OCI-LY7 (cell line): ENCODE measurements around the gene DHPS. TPM values are rescaled to one million over a fixed set of nuclear protein-coding genes. Genes with fewer than 3 reads are reported as not detected.
"Not testable (repeated sequence)": the region's sequence is repeated elsewhere in the genome, so short reads cannot be mapped to it uniquely, and the experiment has no call there.

Experiments used
- BruUV-seq: library from RNA; stranded (reverse); fragments of 400-500 nt; replicated peaks from 2 replicates; lab custom pipeline; 2021; lab: Mats Ljungman, UMichigan
- CTCF ChIA-PET: fragments of 300-600 bp; sonication (Branson Sonifier 250); formaldehyde crosslinking; loops from one replicate; lab custom pipeline; 2022; ENCODE audit warnings: antibody characterized with exemption; ENCODE audit not compliant: unreplicated experiment; lab: Charles Lee
- POLR2A ChIA-PET: fragments of 300-600 bp; sonication (Branson Sonifier 250); formaldehyde crosslinking; loops from one replicate; lab custom pipeline; 2022; ENCODE audit warnings: antibody characterized with exemption; lab: Charles Lee
- DNase-seq: peaks from one replicate; pipeline ENCODE4 v3.0.0-alpha.2; 2015; ENCODE audit warnings: low spot score
- H2AFZ ChIP-seq: fragments of 200-600 bp; sonication (generic), shearing (Covaris generic); 2 replicates; pipeline ENCODE4 v1.6.1; 2014; ENCODE audit warnings: mild to moderate bottlenecking, antibody characterized with exemption, low read length, moderate library complexity
- H3K27ac ChIP-seq: fragments of 200-600 bp; sonication (generic); 2 replicates; pipeline ENCODE4 v1.5.1; 2014; ENCODE audit warnings: mixed run types, low read depth, mild to moderate bottlenecking, moderate library complexity, low read length, inconsistent platforms; ENCODE audit not compliant: poor library complexity, severe bottlenecking
- H3K36me3 ChIP-seq: fragments of 200-600 bp; sonication (generic); 2 replicates; pipeline ENCODE4 v1.6.1; 2014; ENCODE audit warnings: mild to moderate bottlenecking, antibody characterized with exemption, low read length, moderate library complexity, mixed read lengths; ENCODE audit not compliant: insufficient read depth
- H3K4me1 ChIP-seq: fragments of 200-600 bp; sonication (generic); 2 replicates; pipeline ENCODE4 v1.5.1; 2014; ENCODE audit warnings: mild to moderate bottlenecking, low read length; ENCODE audit not compliant: insufficient read depth, poor library complexity, severe bottlenecking
- H3K4me2 ChIP-seq: fragments of 200-600 bp; sonication (generic); 2 replicates; pipeline ENCODE4 v1.6.1; 2014; ENCODE audit warnings: mild to moderate bottlenecking, low read length
- H3K4me3 ChIP-seq: fragments of 200-600 bp; sonication (generic); 2 replicates; pipeline ENCODE4 v1.5.1; 2014; ENCODE audit warnings: mild to moderate bottlenecking, low read depth, low read length; ENCODE audit not compliant: poor library complexity, severe bottlenecking
- H3K79me2 ChIP-seq: fragments of 200-600 bp; sonication (generic); 2 replicates; pipeline ENCODE4 v1.6.1; 2016; ENCODE audit warnings: low read depth, mild to moderate bottlenecking, low read length, moderate library complexity, mixed read lengths; ENCODE audit not compliant: insufficient read depth
- H3K9me2 ChIP-seq: fragments of 200-600 bp; sonication (generic); 2 replicates; pipeline ENCODE4 v1.6.1; 2016; ENCODE audit warnings: mild to moderate bottlenecking, low read length, mixed read lengths; ENCODE audit not compliant: insufficient read depth
- H3K9me3 ChIP-seq: fragments of 200-600 bp; sonication (generic); 2 replicates; pipeline ENCODE4 v1.6.1; 2014; ENCODE audit warnings: mild to moderate bottlenecking, mixed run types, low read length, mixed read lengths
- H4K20me1 ChIP-seq: fragments of 200-600 bp; sonication (generic); 2 replicates; pipeline ENCODE4 v1.6.1; 2014; ENCODE audit warnings: mild to moderate bottlenecking, antibody characterized with exemption, low read length, moderate library complexity, mixed read lengths; ENCODE audit not compliant: insufficient read depth
- EZH2phosphoT487 ChIP-seq: fragments of 200-600 bp; sonication (generic); IDR thresholded peaks from 2 replicates; pipeline ENCODE4 v1.6.1; 2018; ENCODE audit warnings: low read depth, borderline replicate concordance, mild to moderate bottlenecking, mixed run types, antibody characterized with exemption, low read length, moderate library complexity, mixed read lengths
- intact Hi-C: fragments of 100-400 bp; cut with micrococcal nuclease; formaldehyde crosslinking; loops from one replicate; pipeline ENCODE4 v1.10.0; 2022; ENCODE audit not compliant: unreplicated experiment
- total RNA-seq, 2 experiments: library from RNA; depleted of rRNA in 1 of 2; stranded (reverse); fragments of >200 nt in 1 of 2; shearing (Covaris generic) in 1 of 2; gene quantifications; 2 replicates each; pipeline ENCODE4 v1.2.3, GENCODE V29; 2014 to 2022
- TF ChIP-seq, protein P1 (sequence below): fragments of 200-600 bp; sonication (generic); conservative IDR thresholded peaks from 2 replicates; pipeline ENCODE4 v1.5.1; 2014; ENCODE audit warnings: mild to moderate bottlenecking, antibody characterized with exemption, low read length, moderate library complexity, mixed read lengths

The DHPS gene
- total RNA-seq, 2 experiments from 2014 or later, result 101 to 102 TPM

DNA sequence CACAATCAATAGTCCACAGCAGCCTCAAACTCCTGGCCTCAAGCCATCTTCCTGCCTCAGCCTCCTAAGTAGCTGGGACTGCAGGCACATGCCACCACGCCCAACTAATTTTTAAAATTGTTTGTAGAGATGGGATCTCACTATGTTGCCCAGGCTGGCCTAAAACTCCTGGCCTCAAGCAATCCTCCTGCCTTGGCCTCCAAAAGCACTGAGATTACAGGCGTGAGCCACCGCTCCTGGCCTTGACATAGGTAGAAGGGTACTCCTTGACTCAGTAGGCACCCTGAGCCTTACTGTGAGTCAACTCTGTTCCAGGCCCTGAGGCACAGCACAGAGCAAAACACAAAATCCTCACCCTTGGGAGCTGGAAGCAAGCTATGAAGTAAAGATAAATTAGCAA is 34.2 kb upstream of the DHPS start:
- TF ChIP-seq, protein P1, sequence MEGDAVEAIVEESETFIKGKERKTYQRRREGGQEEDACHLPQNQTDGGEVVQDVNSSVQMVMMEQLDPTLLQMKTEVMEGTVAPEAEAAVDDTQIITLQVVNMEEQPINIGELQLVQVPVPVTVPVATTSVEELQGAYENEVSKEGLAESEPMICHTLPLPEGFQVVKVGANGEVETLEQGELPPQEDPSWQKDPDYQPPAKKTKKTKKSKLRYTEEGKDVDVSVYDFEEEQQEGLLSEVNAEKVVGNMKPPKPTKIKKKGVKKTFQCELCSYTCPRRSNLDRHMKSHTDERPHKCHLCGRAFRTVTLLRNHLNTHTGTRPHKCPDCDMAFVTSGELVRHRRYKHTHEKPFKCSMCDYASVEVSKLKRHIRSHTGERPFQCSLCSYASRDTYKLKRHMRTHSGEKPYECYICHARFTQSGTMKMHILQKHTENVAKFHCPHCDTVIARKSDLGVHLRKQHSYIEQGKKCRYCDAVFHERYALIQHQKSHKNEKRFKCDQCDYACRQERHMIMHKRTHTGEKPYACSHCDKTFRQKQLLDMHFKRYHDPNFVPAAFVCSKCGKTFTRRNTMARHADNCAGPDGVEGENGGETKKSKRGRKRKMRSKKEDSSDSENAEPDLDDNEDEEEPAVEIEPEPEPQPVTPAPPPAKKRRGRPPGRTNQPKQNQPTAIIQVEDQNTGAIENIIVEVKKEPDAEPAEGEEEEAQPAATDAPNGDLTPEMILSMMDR, result no peak
- TF ChIP-seq EZH2phosphoT487, result no peak
- DNase-seq, result no peak
- H3K9me2 ChIP-seq, result no peaks in the 10 kb centered on the region
- peaks cover 7% of the 10 kb centered on the region; the same call in 1 of the 2 replicates for H4K20me1 ChIP-seq
- H2AFZ ChIP-seq, result no peak overlapping the region
- no peak overlapping the region for H3K4me2 ChIP-seq
- POLR2A ChIA-PET, result interaction anchor here (0.6 kb wide), 1 partner anchor 118 kb away, joined by 3 read pairs; the partner anchor contains the start of gene RTBDN
- H3K79me2 ChIP-seq, result peaks cover 44% of the 10 kb centered on the region
- no peak overlapping the region for H3K4me3 ChIP-seq
- no peak overlapping the region for H3K27ac ChIP-seq
- intact Hi-C loops, result loop anchor here (2.0 kb wide), 1 partner anchor 41 kb away; no protein-coding TSS in a partner anchor
- H3K4me1 ChIP-seq, result no peaks in the 10 kb centered on the region
- no TSS peak for BruUV-seq
- CTCF ChIA-PET, result no interaction called here
- no peaks in the 10 kb centered on the region for H3K9me3 ChIP-seq
- H3K36me3 ChIP-seq, result peaks cover 95% of the 10 kb centered on the region

DNA sequence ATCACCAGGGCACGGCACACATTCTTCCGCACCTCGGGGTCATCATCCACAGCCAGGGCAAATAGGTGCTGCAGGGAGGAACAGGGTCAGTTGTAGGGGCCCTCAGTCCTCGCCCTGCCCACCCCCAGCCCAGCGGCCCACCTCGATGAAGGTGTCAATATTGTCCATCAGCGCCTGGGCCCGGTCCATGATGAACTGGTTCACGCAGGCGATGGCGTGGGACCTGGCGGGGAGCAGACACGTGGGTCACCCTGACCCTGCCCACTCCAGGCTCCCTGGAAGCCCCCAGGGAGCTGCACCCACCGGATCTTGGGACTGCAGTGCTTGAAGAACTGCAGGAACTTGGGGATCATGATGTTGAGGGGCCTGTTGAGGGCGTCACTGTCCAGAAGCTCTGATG is 33.4 kb upstream of the DHPS start:
- peaks cover 7% of the 10 kb centered on the region; the same call in 1 of the 2 replicates for H4K20me1 ChIP-seq
- ChIA-PET CTCF (no interaction called here), POLR2A (no interaction called here)
- H3K27ac ChIP-seq, result no peak overlapping the region
- intact Hi-C loops, result no loop called here
- TF ChIP-seq EZH2phosphoT487, result no peak
- TF ChIP-seq, protein P1, result no peak
- H3K9me3 ChIP-seq, result no peaks in the 10 kb centered on the region
- H3K4me3 ChIP-seq, result no peak overlapping the region
- no peaks in the 10 kb centered on the region for H3K4me1 ChIP-seq
- no TSS peak for BruUV-seq
- H2AFZ ChIP-seq, result no peak overlapping the region
- peaks cover 95% of the 10 kb centered on the region for H3K36me3 ChIP-seq
- peaks cover 36% of the 10 kb centered on the region for H3K79me2 ChIP-seq
- no peak overlapping the region for H3K4me2 ChIP-seq
- H3K9me2 ChIP-seq, result no peaks in the 10 kb centered on the region
- DNase-seq, result no peak

DNA sequence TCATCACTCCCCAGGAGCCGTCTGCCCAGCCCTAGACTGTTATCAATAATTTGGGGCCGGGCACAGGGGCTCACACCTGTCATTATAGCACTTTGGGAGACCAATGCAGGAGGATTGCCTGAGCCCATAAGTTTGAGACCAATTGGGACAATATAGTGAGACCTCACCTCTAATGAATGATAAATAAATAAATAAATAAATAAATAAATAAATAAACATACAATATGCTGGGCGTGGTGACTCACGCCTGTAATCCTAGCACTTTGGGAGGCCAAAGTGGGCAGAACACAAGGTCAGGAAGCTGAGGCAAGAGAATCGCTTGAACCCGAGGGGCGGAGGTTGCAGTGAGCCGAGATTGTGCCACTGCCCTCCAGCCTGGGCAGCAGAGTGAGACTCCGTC is 31.6 kb upstream of the DHPS start:
- H3K27ac ChIP-seq, H3K4me1 ChIP-seq, CTCF ChIA-PET, POLR2A ChIA-PET, H3K9me3 ChIP-seq, H2AFZ ChIP-seq, H3K9me2 ChIP-seq, H3K4me2 ChIP-seq, DNase-seq, H4K20me1 ChIP-seq, BruUV-seq, H3K4me3 ChIP-seq, intact Hi-C loops: not testable (repeated sequence)
- H3K36me3 ChIP-seq, result peaks cover 95% of the 10 kb centered on the region
- peaks cover 18% of the 10 kb centered on the region for H3K79me2 ChIP-seq
